ENCODE results near the gene SLC5A8.

SLC5A8 gene

GRCh38 chr12:101209319-101210302, at the start of gene SLC5A8:
Gene SLC5A8 (minus strand): TSS chr12:101210238. CDS start chr12:101209848, 390 bp downstream.
- DNase-seq (ENCODE audit: low read depth in 2 of 2): no peak

- DNase-seq (ENCODE audit: low read depth in 2 of 2): no peak
Observed at GRCh38 chr12:101257357-101257756, 47.3 kb upstream of the SLC5A8 start.

- no peak for DNase-seq (ENCODE audit: low read depth in 2 of 2)
Observed at GRCh38 chr12:101256266-101256665, 46.2 kb upstream of the SLC5A8 start.

GRCh38 chr12:101243616-101244015, 33.6 kb upstream of the SLC5A8 start:
- DNase-seq (ENCODE audit: low read depth in 2 of 2): no peak

- no peak for DNase-seq (ENCODE audit: low read depth in 2 of 2)
Observed at GRCh38 chr12:101243074-101243473, 33.0 kb upstream of the SLC5A8 start.

GRCh38 chr12:101238800-101239329, 28.8 kb upstream of the SLC5A8 start:
- no peak for DNase-seq (ENCODE audit: low read depth in 2 of 2)

GRCh38 chr12:101238306-101238705, 28.3 kb upstream of the SLC5A8 start:
- DNase-seq (ENCODE audit: low read depth in 2 of 2): no peak

GRCh38 chr12:101235686-101236085, 25.6 kb upstream of the SLC5A8 start:
- no peak for DNase-seq (ENCODE audit: low read depth in 2 of 2)

GRCh38 chr12:101231636-101232035, 21.6 kb upstream of the SLC5A8 start:
- DNase-seq (ENCODE audit: low read depth in 2 of 2): no peak

GRCh38 chr12:101230547-101230946, 20.5 kb upstream of the SLC5A8 start:
- no peak for DNase-seq (ENCODE audit: low read depth in 2 of 2)

- no peak for DNase-seq (ENCODE audit: low read depth in 2 of 2)
Observed at GRCh38 chr12:101229841-101230241, 19.8 kb upstream of the SLC5A8 start.

- no peak for DNase-seq (ENCODE audit: low read depth in 2 of 2)
Observed at GRCh38 chr12:101221301-101221700, 11.3 kb upstream of the SLC5A8 start.

GRCh38 chr12:101216810-101217209, 6.8 kb upstream of the SLC5A8 start:
- no peak for DNase-seq (ENCODE audit: low read depth in 2 of 2)

GRCh38 chr12:101207086-101207780, 2.8 kb downstream of the SLC5A8 start:
- no peak for DNase-seq (ENCODE audit: low read depth in 2 of 2)

GRCh38 chr12:101204602-101205304, 5.3 kb downstream of the SLC5A8 start:
- DNase-seq (ENCODE audit: low read depth in 2 of 2): no peak

- no peak for DNase-seq (ENCODE audit: low read depth in 2 of 2)
Observed at GRCh38 chr12:101200824-101201223, 9.2 kb downstream of the SLC5A8 start.

GRCh38 chr12:101200145-101200544, 9.9 kb downstream of the SLC5A8 start:
- no peak for DNase-seq (ENCODE audit: low read depth in 2 of 2)

GRCh38 chr12:101186291-101186690, 23.7 kb downstream of the SLC5A8 start:
- no peak for DNase-seq (ENCODE audit: low read depth in 2 of 2)

- DNase-seq (ENCODE audit: low read depth in 2 of 2): no peak
Observed at GRCh38 chr12:101181776-101182175, 28.3 kb downstream of the SLC5A8 start.

GRCh38 chr12:101174541-101174940, 35.5 kb downstream of the SLC5A8 start:
- DNase-seq (ENCODE audit: low read depth in 2 of 2): no peak

GRCh38 chr12:101173197-101173749, 36.8 kb downstream of the SLC5A8 start:
- no peak for DNase-seq (ENCODE audit: low read depth in 2 of 2)

- no peak for DNase-seq (ENCODE audit: low read depth in 2 of 2)
Observed at GRCh38 chr12:101172316-101172715, 37.7 kb downstream of the SLC5A8 start.
